Epithelial cell of esophagus (primary cell): ENCODE results near the gene ADARB2.
A peak's percentile ranks its signal among the peaks of the same experiment; 100 is the strongest.

Experiments used
- DNase-seq: peaks from one replicate; pipeline ENCODE4 v3.0.0; 2010; ENCODE audit warnings: low read depth
- H3K4me3 ChIP-seq: 2 replicates; pipeline ENCODE4 v1.5.1; 2011; ENCODE audit warnings: mild to moderate bottlenecking, low read length, control low read depth
- TF ChIP-seq, protein P1 (sequence below): IDR thresholded peaks from 2 replicates; pipeline ENCODE4 v1.5.1; 2011; ENCODE audit warnings: low read depth, mild to moderate bottlenecking, low read length, control low read depth, inconsistent platforms; ENCODE audit not compliant: insufficient read depth; ENCODE audit errors: missing control alignments

The ADARB2 gene

DNA sequence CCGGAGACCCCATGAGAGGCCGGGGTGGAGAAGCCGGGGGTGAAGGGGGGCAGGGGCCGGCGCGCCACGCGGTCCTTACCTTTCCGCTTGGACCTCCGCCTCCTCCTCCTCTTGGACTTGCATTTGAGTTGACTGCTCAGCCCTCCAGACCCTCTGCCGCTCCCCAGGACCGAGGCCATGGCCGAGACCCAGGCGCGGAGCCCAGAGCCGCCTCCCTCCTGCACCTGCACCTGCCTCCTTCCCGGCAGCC lies 428 bp downstream of the ADARB2 start:
- TF ChIP-seq, protein P1, sequence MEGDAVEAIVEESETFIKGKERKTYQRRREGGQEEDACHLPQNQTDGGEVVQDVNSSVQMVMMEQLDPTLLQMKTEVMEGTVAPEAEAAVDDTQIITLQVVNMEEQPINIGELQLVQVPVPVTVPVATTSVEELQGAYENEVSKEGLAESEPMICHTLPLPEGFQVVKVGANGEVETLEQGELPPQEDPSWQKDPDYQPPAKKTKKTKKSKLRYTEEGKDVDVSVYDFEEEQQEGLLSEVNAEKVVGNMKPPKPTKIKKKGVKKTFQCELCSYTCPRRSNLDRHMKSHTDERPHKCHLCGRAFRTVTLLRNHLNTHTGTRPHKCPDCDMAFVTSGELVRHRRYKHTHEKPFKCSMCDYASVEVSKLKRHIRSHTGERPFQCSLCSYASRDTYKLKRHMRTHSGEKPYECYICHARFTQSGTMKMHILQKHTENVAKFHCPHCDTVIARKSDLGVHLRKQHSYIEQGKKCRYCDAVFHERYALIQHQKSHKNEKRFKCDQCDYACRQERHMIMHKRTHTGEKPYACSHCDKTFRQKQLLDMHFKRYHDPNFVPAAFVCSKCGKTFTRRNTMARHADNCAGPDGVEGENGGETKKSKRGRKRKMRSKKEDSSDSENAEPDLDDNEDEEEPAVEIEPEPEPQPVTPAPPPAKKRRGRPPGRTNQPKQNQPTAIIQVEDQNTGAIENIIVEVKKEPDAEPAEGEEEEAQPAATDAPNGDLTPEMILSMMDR = no peak
- no peak for DNase-seq
- H3K4me3 ChIP-seq = no peak overlapping the region

DNA sequence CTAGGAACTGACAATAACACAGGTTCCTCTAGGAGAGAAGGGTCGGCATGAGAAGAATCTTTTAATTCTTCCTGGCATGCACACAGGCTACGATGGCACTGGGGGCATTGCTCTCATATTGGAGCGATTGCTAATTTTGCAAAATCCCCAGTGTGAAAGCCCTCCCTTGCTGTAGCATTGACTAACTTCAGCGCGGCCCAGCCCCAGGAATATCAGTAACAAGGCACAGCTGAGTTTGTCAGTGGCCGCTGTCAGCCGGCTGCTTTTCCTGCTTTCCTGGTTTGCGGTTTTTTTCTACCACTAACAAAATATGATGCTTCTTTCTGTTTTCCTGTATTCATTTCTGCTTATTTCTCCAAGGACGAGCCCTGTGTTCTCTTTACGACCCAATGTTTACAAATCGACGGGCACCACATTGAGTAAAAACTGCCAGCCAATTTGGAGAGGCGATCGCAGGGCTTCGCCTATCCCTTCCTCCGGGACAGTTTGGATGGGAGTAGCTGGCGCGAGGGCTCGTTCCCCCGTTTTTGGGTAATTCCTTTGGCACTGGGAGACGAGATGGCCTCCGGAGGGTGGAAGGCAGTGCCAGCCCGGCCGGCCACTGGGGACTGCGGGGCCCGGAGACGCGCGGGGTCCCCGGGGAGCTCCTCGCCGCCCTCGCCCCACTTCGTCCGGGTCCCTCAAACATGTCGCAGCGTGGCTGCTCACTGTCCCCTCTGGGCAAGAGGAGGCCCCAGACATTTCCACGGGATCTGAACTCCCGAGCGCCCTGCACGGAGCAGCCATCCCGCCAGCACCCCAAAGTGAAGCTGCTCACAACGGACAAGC lies 967 bp downstream of the ADARB2 start:
- no peak for DNase-seq
- no peak overlapping the region for H3K4me3 ChIP-seq
- TF ChIP-seq, protein P1 = no peak

DNA sequence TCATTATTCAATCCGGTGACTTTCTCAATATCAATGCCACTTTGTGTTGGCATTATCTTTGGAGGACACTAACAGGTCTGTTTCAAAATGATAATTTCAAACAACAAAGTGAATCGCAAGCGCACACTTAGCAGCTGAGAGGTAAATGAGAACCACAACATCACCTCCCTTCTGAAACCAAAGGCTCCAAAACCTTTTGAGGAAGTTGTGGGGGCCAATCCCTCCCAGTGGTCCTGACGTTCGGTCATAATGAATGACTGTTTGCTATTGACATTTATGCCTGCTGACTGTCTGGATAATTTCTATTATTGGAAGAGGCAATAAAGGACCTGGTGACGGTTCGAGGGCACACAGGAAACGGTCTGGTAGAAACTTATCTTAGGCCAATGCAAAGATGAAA lies 1.8 kb downstream of the ADARB2 start:
- H3K4me3 ChIP-seq = no peak overlapping the region
- TF ChIP-seq, protein P1 = no peak
- DNase-seq = no peak

DNA sequence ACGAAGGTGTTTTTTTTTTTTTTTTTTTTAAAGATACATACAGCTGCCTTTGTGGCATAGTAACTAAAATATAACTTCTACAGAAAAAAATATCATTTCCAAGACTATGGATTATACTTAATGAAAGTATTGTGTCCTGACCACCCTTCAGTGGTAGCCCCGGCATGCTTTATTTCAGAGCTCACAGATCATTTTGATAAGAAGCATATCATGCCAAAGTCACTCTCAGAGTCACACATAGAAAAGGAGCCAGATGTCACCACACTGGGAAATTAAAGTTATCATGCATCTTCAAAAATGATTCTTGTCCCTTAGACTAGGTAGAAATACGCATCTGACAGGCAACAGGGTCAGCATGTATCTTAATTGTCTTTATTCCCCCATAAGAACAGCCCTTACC lies 3.0 kb downstream of the ADARB2 start:
- TF ChIP-seq, protein P1 = no peak
- DNase-seq = no peak
- no peak overlapping the region for H3K4me3 ChIP-seq

DNA sequence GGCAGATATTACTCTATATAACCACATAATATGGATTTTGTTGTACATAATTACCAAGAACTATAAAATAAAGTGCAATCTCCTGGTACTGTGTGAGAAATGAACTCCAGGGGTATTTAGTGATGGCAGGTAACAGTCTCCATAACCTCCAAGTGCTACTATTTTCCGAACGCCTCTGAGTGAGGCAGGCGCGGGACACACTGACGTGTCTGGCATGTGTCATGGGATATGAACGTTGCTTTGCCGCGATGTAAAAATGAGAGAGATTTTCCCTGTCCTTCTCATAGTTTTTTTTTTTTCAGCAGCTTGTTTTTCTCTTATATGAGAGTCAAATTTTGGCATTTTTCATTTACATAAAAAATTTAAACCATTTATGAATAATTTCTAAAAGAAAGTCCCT lies 3.6 kb downstream of the ADARB2 start:
- H3K4me3 ChIP-seq = no peak overlapping the region
- no peak for DNase-seq
- TF ChIP-seq, protein P1 = no peak

DNA sequence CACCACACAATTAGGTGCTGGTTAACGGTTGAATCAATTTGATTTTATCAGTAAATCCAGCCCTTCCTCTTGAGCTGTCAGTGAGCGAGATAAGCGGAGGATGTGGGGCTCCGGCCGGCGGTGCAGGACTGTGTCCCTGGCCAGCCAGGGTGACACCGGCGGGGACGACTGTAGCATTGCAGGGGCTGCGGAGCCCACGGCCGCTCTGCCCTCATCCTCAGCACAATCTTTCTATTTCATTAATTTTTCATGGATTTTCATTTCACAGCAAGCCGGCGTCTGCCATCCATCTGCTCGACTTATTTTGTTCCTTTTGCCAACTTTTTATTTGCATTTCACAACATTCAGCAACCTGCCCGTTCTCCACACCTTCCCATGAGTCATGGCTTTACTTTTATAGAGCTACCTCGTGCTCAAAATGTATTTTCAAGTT lies 4.7 kb downstream of the ADARB2 start:
- DNase-seq = peak; percentile 45

More for the DNA sequence above, 4.7 kb downstream of the ADARB2 start:
- TF ChIP-seq, protein P1 = no peak
- no peak overlapping the region for H3K4me3 ChIP-seq
